OCI-LY3 (cell line): ENCODE results near the gene MOB1B.

ENCODE experiments used
- H2AFZ ChIP-seq: fragments of 200-600, 300-600 bp; shearing (Covaris generic); 2 replicates; pipeline ENCODE4 v1.6.0; 2014; ENCODE audit warnings: antibody characterized with exemption, low read depth, low read length
- H3K27ac ChIP-seq: fragments of 200-600, 300-600 bp; sonication (generic); 2 replicates; pipeline ENCODE4 v1.5.1; 2014; ENCODE audit warnings: mild to moderate bottlenecking, low read length, moderate library complexity, mixed read lengths
- H3K27me3 ChIP-seq: fragments of 200-600, 300-600 bp; sonication (generic); 2 replicates; pipeline ENCODE4 v1.6.1; 2014; ENCODE audit warnings: low read depth, low read length, mixed read lengths
- H3K36me3 ChIP-seq: fragments of 200-600, 300-600 bp; sonication (generic); replicated peaks from 2 replicates; pipeline ENCODE3; 2014; ENCODE audit warnings: low read depth, low read length, mixed read lengths
- H3K4me1 ChIP-seq: fragments of 300-600, 200-600 bp; sonication (generic); 2 replicates; pipeline ENCODE4 v1.6.1; 2014; ENCODE audit warnings: low read length, mixed read lengths
- H3K4me2 ChIP-seq: fragments of 200-600, 300-600 bp; sonication (generic); 2 replicates; pipeline ENCODE4 v1.6.1; 2014; ENCODE audit warnings: low read length, mixed read lengths
- H3K4me3 ChIP-seq: fragments of 300-600, 200-600 bp; sonication (generic); 2 replicates; pipeline ENCODE4 v1.5.1; 2014; ENCODE audit warnings: antibody characterized with exemption, mild to moderate bottlenecking, low read length, moderate library complexity
- H3K79me2 ChIP-seq: fragments of 300-600, 200-600 bp; shearing (Covaris generic); 2 replicates; pipeline ENCODE4 v1.6.1; 2014; ENCODE audit warnings: mild to moderate bottlenecking, low read length, mixed read lengths
- H3K9ac ChIP-seq: fragments of 300-600, 200-600 bp; shearing (Covaris generic); 2 replicates; pipeline ENCODE4 v1.6.0; 2014; ENCODE audit warnings: mild to moderate bottlenecking, low read length, moderate library complexity
- H3K9me3 ChIP-seq: fragments of 200-600, 300-600 bp; shearing (Covaris generic); 2 replicates; pipeline ENCODE4 v1.6.1; 2014; ENCODE audit warnings: low read length, mixed read lengths; ENCODE audit not compliant: insufficient read depth
- H4K20me1 ChIP-seq: fragments of 200-600, 300-600 bp; sonication (generic); 2 replicates; pipeline ENCODE4 v1.6.1; 2016; ENCODE audit warnings: low read length, mixed read lengths; ENCODE audit not compliant: insufficient read depth
- EZH2phosphoT487 ChIP-seq: fragments of 200-600 bp; shearing (Covaris generic); IDR thresholded peaks from 2 replicates; pipeline ENCODE4 v1.6.1; 2018; ENCODE audit warnings: antibody characterized with exemption, mixed run types, low read depth
- TF ChIP-seq, protein P1 (sequence below): fragments of 200-600, 300-600 bp; sonication (generic); IDR thresholded peaks from 2 replicates; pipeline ENCODE4 v1.5.1; 2014; ENCODE audit warnings: antibody characterized with exemption, low read length, low read depth

Gene MOB1B

DNA sequence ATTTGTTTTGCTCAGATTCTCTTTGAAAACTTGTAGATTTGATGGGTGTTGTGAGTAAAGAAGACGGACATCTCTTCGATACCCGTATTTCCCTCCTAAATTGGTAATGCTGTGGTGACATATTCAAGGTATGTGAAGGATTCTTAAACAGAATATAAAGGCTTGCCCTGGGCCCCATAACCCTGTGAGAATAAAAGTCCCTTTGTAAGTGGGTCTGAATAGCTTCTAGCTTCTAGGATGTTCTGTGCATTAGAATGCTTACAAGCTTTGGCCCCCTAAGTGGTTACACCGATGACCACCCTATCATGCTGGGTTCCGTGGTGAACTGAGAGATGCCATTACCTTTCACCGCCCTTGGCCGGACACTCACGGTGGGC is 574 bp upstream of the MOB1B start:
- Histone ChIP-seq H3K36me3 (peaks cover 8% of the 10 kb centered on the region), H3K27ac (peak overlapping the region; percentile 24; the same call in 1 of the 2 replicates), H2AFZ (peak overlapping the region; percentile 99), H3K79me2 (peaks cover 12% of the 10 kb centered on the region), H3K27me3 (no peaks in the 10 kb centered on the region), H3K4me2 (peak overlapping the region; percentile 91), H4K20me1 (no peaks in the 10 kb centered on the region; the same call in 1 of the 2 replicates), H3K9me3 (no peaks in the 10 kb centered on the region), H3K9ac (peak overlapping the region; percentile 79), H3K4me3 (peak overlapping the region; percentile 94), H3K4me1 (peaks cover 13% of the 10 kb centered on the region)
- TF ChIP-seq EZH2phosphoT487 = no peak
- TF ChIP-seq, protein P1, sequence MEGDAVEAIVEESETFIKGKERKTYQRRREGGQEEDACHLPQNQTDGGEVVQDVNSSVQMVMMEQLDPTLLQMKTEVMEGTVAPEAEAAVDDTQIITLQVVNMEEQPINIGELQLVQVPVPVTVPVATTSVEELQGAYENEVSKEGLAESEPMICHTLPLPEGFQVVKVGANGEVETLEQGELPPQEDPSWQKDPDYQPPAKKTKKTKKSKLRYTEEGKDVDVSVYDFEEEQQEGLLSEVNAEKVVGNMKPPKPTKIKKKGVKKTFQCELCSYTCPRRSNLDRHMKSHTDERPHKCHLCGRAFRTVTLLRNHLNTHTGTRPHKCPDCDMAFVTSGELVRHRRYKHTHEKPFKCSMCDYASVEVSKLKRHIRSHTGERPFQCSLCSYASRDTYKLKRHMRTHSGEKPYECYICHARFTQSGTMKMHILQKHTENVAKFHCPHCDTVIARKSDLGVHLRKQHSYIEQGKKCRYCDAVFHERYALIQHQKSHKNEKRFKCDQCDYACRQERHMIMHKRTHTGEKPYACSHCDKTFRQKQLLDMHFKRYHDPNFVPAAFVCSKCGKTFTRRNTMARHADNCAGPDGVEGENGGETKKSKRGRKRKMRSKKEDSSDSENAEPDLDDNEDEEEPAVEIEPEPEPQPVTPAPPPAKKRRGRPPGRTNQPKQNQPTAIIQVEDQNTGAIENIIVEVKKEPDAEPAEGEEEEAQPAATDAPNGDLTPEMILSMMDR = no peak

GRCh38 chr4:70902577-70903290 is 565 bp downstream of the MOB1B start:
- Histone ChIP-seq H3K36me3 (peaks cover 11% of the 10 kb centered on the region), H4K20me1 (no peaks in the 10 kb centered on the region; the same call in 1 of the 2 replicates), H3K4me1 (peaks cover 10% of the 10 kb centered on the region), H3K27ac (peak overlapping the region; percentile 22; the same call in 1 of the 2 replicates), H3K9me3 (no peaks in the 10 kb centered on the region), H3K4me3 (peak overlapping the region; percentile 94), H3K9ac (peak overlapping the region; percentile 79), H3K79me2 (peaks cover 12% of the 10 kb centered on the region), H3K27me3 (no peaks in the 10 kb centered on the region), H3K4me2 (peak overlapping the region; percentile 97), H2AFZ (peak overlapping the region; percentile 54)
- TF ChIP-seq, protein P1 = no peak
- no peak for TF ChIP-seq EZH2phosphoT487

DNA sequence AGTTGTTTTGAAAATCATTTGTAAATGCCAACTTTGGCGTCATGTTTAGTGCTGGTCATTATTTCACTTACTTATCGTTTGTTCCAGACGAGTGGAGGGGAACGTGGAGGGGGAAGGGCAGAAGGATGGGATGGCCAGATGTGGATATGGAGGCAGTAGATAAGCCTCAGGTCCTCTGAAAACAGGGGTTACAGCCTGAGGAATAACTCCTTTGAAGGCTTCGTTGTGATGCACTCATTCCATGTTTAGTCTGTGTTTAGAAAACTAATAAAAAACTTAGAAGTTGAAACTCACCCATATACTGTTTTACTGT is 1.1 kb downstream of the MOB1B start:
- Histone ChIP-seq H3K4me3 (peak overlapping the region; percentile 94), H2AFZ (no peak overlapping the region), H4K20me1 (no peaks in the 10 kb centered on the region; the same call in 1 of the 2 replicates), H3K27me3 (no peaks in the 10 kb centered on the region), H3K36me3 (peaks cover 11% of the 10 kb centered on the region), H3K4me2 (peak overlapping the region; percentile 97), H3K9ac (peak overlapping the region; percentile 79), H3K27ac (no peak overlapping the region), H3K4me1 (peaks cover 10% of the 10 kb centered on the region), H3K79me2 (peaks cover 12% of the 10 kb centered on the region), H3K9me3 (no peaks in the 10 kb centered on the region)
- no peak for TF ChIP-seq EZH2phosphoT487
- TF ChIP-seq, protein P1 = no peak

DNA sequence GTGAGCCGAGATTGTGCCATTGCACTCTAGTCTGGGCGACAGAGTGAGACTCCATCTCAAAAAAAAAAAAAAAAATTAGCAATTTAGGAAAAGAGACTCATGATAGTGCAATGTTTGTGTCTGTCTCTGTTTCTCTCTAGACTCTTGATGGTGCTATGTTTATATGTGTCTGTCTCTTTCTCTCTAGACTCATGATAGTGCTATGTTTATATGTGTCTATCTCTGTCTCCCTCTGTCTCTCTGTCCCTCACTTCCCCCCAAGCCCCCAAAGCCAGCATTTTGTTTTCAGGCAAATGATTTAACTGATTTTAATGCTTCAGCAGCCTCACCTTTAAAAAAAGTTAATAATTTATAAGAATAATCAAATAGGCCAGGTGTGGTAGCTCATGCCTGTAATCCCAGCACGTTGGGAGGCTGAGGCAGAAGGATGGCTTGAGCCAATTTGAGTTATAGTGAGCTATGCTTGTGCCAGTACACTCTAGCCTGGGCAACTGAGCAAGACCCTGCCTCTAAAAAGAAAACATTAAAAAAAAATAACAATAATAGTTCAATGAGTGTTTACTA is 6.9 kb downstream of the MOB1B start:
- TF ChIP-seq EZH2phosphoT487 = no peak
- TF ChIP-seq, protein P1 = no peak
- Histone ChIP-seq H3K79me2 (peaks cover 3% of the 10 kb centered on the region; the same call in 1 of the 2 replicates), H2AFZ (no peak overlapping the region), H3K9me3 (no peaks in the 10 kb centered on the region), H3K9ac (no peak overlapping the region), H3K27me3 (no peaks in the 10 kb centered on the region), H3K4me1 (no peaks in the 10 kb centered on the region), H3K4me3 (no peak overlapping the region), H3K27ac (no peak overlapping the region), H3K4me2 (no peak overlapping the region), H4K20me1 (no peaks in the 10 kb centered on the region; the same call in 1 of the 2 replicates), H3K36me3 (peaks cover 14% of the 10 kb centered on the region)
